ENCODE results near the gene GJD2.

DNA sequence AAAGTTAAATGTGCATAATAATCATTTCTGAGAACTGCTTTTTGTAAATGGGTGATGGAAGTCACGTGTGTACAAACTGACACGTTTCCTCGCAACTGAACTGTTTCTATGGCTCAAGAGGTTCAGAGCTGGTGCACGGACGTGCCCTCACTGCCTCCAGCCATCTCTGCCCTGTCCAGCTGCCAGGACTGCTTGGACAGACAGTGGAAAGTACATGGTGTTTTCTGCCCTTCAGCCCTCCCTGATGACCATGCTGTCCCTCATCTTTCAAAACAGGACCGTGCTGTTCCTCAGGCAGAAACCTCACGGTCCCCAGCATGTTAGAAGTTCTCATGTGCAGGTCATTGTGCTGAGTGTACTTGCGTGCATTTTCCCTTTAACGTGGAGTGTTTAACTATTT is 38.7 kb downstream of the GJD2 start:
- TF ChIP-seq, protein P1, sequence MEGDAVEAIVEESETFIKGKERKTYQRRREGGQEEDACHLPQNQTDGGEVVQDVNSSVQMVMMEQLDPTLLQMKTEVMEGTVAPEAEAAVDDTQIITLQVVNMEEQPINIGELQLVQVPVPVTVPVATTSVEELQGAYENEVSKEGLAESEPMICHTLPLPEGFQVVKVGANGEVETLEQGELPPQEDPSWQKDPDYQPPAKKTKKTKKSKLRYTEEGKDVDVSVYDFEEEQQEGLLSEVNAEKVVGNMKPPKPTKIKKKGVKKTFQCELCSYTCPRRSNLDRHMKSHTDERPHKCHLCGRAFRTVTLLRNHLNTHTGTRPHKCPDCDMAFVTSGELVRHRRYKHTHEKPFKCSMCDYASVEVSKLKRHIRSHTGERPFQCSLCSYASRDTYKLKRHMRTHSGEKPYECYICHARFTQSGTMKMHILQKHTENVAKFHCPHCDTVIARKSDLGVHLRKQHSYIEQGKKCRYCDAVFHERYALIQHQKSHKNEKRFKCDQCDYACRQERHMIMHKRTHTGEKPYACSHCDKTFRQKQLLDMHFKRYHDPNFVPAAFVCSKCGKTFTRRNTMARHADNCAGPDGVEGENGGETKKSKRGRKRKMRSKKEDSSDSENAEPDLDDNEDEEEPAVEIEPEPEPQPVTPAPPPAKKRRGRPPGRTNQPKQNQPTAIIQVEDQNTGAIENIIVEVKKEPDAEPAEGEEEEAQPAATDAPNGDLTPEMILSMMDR (IDR thresholded peaks at IDR 0.05) = no peak
- TF ChIP-seq POLR2A (IDR thresholded peaks at IDR 0.05) = no peak
